ENCODE results near the gene FGF14. TPM values are rescaled to one million over a fixed set of nuclear protein-coding genes. Genes with fewer than 3 reads are reported as not detected.

FGF14 gene
- total RNA-seq, 4 donors from 2014 or later: 0.08 to 1.4 (median 0.22) TPM

GRCh38 chr13:101985321-101985720 is 416.5 kb downstream of the FGF14 start:
- Histone ChIP-seq H3K36me3 (no peaks in the 10 kb centered on the region), H3K9me3 (no peaks in the 10 kb centered on the region), H3K27me3 (no peaks in the 10 kb centered on the region), H3K27ac (no peak overlapping the region), H3K4me1 (no peaks in the 10 kb centered on the region), H3K4me3 (no peak overlapping the region)
- no peak for DNase-seq (ENCODE audit: low spot score in 2 of 2)
- WGBS: 70% methylated on average over 3 of the region's 3 CpGs
- TF ChIP-seq EP300 (IDR thresholded peaks at IDR 0.05) (no peak), CTCF (IDR thresholded peaks at IDR 0.05) (no peak), POLR2A (IDR thresholded peaks at IDR 0.05) (no peak), POLR2AphosphoS5 (IDR thresholded peaks at IDR 0.05) (no peak)

GRCh38 chr13:101982903-101983302 is 418.9 kb downstream of the FGF14 start:
- Histone ChIP-seq H3K4me3 (no peak overlapping the region), H3K27me3 (no peaks in the 10 kb centered on the region), H3K36me3 (no peaks in the 10 kb centered on the region), H3K4me1 (no peaks in the 10 kb centered on the region), H3K27ac (no peak overlapping the region), H3K9me3 (no peaks in the 10 kb centered on the region)
- no peak for DNase-seq (ENCODE audit: low spot score in 2 of 2)
- TF ChIP-seq POLR2A (IDR thresholded peaks at IDR 0.05) (no peak), POLR2AphosphoS5 (IDR thresholded peaks at IDR 0.05) (no peak), CTCF (IDR thresholded peaks at IDR 0.05) (no peak), EP300 (IDR thresholded peaks at IDR 0.05) (no peak)

GRCh38 chr13:101979825-101980224 is 422.0 kb downstream of the FGF14 start:
- Histone ChIP-seq H3K36me3 (no peaks in the 10 kb centered on the region), H3K27me3 (no peaks in the 10 kb centered on the region), H3K4me3 (no peak overlapping the region), H3K9me3 (no peaks in the 10 kb centered on the region), H3K4me1 (no peaks in the 10 kb centered on the region), H3K27ac (no peak overlapping the region)
- WGBS: 45% methylated on average over 3 of the region's 3 CpGs
- no peak for DNase-seq (ENCODE audit: low spot score in 2 of 2)
- TF ChIP-seq CTCF (IDR thresholded peaks at IDR 0.05) (no peak), EP300 (IDR thresholded peaks at IDR 0.05) (no peak), POLR2A (IDR thresholded peaks at IDR 0.05) (no peak), POLR2AphosphoS5 (IDR thresholded peaks at IDR 0.05) (no peak)

- Histone ChIP-seq H3K27ac (no peak overlapping the region), H3K27me3 (no peaks in the 10 kb centered on the region), H3K4me1 (no peaks in the 10 kb centered on the region), H3K36me3 (no peaks in the 10 kb centered on the region), H3K9me3 (no peaks in the 10 kb centered on the region), H3K4me3 (no peak overlapping the region)
- 76% methylated on average over 5 of the region's 5 CpGs for WGBS
- TF ChIP-seq POLR2AphosphoS5 (IDR thresholded peaks at IDR 0.05) (no peak), CTCF (IDR thresholded peaks at IDR 0.05) (no peak), POLR2A (IDR thresholded peaks at IDR 0.05) (no peak), EP300 (IDR thresholded peaks at IDR 0.05) (no peak)
- no peak for DNase-seq (ENCODE audit: low spot score in 2 of 2)
Measured at GRCh38 chr13:101978552-101979315, 423.1 kb downstream of the FGF14 start.

- 32% methylated on average over 3 of the region's 3 CpGs for WGBS
- H3K4me1 ChIP-seq: no peaks in the 10 kb centered on the region
- H3K4me3 ChIP-seq: no peak overlapping the region
- no peaks in the 10 kb centered on the region for H3K36me3 ChIP-seq
- no peaks in the 10 kb centered on the region for H3K27me3 ChIP-seq
- DNase-seq (ENCODE audit: low spot score in 2 of 2): no peak
- TF ChIP-seq POLR2A (IDR thresholded peaks at IDR 0.05) (no peak), CTCF (IDR thresholded peaks at IDR 0.05) (no peak), EP300 (IDR thresholded peaks at IDR 0.05) (no peak), POLR2AphosphoS5 (IDR thresholded peaks at IDR 0.05) (no peak)
- no peak overlapping the region for H3K27ac ChIP-seq
- no peaks in the 10 kb centered on the region for H3K9me3 ChIP-seq
Measured at GRCh38 chr13:101977475-101977874, 424.4 kb downstream of the FGF14 start.
